ENCODE results near the gene TBC1D1.

TBC1D1 gene

DNA sequence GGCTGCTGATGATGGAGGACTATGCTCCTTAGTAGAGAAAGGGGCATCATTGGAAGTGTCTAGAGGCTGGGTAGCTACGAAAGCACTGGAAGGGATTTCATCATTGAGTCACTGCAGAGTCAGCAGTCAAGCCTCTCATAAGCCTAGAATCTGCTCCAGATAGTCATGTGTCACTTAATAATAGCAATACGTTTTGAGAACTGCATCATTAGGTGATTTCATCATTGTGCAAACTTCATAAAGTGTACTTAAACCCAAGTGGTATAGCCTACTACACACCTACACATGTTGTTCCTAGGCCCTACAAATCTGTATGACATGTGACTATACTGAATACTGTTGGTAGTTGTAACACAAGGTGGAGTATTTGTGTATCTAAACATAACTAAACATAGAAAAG is 234.9 kb downstream of the TBC1D1 start:
- DNase-seq (ENCODE audit: low spot score): no peak

GRCh38 chr4:38128478-38129459 is 237.9 kb downstream of the TBC1D1 start:
- DNase-seq (ENCODE audit: low spot score): no peak

DNA sequence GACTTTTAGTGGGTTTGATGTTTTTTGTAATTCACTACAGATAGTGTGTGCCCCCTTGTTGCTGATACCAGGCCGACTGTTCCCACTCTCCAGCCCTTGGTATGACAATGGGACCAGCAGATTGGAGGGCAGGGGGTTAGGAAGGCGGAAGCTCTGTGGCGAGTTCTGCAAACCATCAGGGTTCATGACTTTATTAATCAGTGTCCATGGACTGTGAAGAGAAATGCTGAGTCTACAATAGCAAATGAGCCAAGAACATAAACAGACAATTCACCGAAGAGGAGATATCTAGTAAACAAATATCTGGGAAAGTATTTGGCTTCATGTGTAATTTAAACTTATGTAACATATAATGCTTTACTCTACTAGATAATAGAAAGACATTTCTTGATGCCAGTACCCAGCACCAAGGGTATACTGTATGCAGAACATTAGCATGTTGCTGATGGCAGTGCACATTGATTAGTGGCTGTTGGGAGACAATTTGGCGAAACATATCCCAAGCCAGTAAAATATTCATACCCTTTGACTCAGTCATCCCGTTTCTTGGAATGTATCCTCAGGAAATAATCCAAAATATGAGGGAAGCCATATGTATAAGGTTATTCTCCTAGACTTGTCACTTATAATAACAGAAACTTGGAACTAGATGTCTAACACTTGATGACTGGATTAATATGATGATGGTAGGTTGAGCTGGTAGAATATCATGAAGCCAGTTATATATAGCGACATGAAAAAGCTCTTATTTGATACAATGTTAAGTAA is 238.8 kb downstream of the TBC1D1 start:
- no peak for DNase-seq (ENCODE audit: low spot score)

GRCh38 chr4:38130884-38131283 is 240.0 kb downstream of the TBC1D1 start:
- DNase-seq (ENCODE audit: low spot score): no peak

- no peak for DNase-seq (ENCODE audit: low spot score)
Observed at GRCh38 chr4:38131371-38132091, 240.6 kb downstream of the TBC1D1 start.

- no peak for DNase-seq (ENCODE audit: low spot score)
Observed at GRCh38 chr4:38132107-38132673, 241.3 kb downstream of the TBC1D1 start.

DNA sequence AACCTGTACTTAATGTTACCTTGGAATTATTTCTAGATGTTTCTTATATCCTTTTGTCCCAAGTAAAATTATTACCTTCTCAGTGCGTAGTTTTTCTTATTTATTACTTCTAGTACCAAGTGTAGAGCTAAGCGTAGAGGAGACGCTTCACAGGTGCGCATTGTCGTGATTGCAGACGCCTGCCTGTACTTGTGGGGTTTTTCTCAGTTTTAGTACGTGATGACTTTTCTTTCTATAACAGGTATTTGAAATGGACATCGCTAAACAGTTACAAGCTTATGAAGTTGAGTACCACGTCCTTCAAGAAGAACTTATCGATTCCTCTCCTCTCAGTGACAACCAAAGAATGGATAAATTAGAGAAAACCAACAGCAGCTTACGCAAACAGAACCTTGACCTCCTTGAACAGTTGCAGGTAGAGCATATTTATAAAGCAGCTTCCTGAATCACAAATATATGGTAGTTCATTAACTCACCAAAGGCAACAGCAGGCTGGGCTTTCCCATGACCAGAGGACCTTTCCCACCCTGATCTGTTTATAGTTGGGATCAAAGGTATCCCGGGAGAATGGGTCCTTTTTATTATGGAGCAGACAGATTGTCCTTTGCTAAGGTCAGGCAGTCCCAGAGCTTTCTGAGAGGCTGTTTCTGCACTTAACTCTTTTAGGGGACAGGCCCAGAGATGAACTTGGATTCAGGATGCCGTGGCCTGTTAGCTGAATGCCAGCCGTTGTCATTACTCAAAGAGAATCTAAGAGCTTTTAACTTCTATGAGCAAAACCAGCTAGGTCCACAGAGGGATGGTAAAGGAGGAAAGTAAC is 242.2 kb downstream of the TBC1D1 start:
- no peak for DNase-seq (ENCODE audit: low spot score)

GRCh38 chr4:38133711-38134480 is 243.0 kb downstream of the TBC1D1 start:
- DNase-seq (ENCODE audit: low spot score): no peak

- DNase-seq (ENCODE audit: low spot score): no peak
Observed at GRCh38 chr4:38135201-38135600, 244.3 kb downstream of the TBC1D1 start.

DNA sequence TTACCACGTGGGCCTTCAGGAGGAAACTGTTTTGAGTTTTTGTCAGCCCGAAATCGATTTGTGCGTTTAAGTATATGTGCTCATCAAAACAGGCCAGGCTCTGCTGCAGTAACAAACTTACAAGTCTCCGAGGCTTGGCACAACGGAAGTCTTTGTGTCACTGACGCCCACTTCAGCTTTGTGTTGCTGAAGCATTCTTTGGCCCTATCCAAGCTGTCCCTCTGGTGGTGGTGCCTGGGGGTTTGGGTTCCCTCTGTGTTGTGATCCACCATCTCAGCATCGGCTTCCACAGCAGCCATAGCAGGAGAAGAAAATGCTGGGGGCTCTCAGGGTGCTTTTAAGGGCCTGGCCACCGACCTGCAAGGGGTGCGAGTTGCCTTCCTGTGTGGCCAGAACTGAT is 245.7 kb downstream of the TBC1D1 start:
- DNase-seq (ENCODE audit: low spot score): no peak

DNA sequence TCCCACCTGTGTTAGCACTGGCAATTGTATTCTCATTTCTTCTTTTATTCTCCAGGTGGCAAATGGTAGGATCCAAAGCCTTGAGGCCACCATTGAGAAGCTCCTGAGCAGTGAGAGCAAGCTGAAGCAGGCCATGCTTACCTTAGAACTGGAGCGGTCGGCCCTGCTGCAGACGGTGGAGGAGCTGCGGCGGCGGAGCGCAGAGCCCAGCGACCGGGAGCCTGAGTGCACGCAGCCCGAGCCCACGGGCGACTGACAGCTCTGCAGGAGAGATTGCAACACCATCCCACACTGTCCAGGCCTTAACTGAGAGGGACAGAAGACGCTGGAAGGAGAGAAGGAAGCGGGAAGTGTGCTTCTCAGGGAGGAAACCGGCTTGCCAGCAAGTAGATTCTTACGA is 246.2 kb downstream of the TBC1D1 start:
- DNase-seq (ENCODE audit: low spot score): no peak

- DNase-seq (ENCODE audit: low spot score): no peak
Observed at GRCh38 chr4:38138363-38138762, 247.5 kb downstream of the TBC1D1 start.

- no peak for DNase-seq (ENCODE audit: low spot score)
Observed at GRCh38 chr4:38139187-38139586, 248.3 kb downstream of the TBC1D1 start.

DNA sequence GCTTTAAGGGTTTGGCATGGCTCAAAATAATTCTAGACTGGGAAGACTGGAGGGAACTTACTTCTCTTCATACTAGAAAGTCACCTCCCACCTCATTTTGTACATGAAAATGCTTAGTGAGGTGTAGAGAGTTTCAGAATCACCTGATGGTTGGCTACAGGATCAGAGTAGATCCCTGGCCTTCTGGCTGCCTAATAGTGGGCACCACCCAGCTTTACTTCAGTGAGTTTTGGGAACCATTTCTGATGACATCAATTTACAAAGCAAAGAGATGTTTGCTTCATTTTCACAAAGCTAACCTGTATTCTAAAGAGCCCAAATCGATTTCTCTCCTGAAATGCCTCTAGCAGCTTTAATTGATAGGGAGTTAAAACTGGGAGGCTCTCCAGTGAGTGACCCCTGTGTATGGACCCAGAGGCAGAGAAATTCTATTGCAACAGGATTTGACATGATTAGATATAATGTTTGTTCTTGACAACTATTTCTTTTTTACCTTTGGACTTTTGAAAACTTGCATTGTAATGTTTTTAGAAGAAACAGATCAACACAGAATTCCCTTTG is 249.8 kb downstream of the TBC1D1 start:
- DNase-seq (ENCODE audit: low spot score): no peak

GRCh38 chr4:38141808-38142500 is 251.1 kb downstream of the TBC1D1 start:
- no peak for DNase-seq (ENCODE audit: low spot score)

GRCh38 chr4:38144031-38144430 is 253.1 kb downstream of the TBC1D1 start:
- no peak for DNase-seq (ENCODE audit: low spot score)

DNA sequence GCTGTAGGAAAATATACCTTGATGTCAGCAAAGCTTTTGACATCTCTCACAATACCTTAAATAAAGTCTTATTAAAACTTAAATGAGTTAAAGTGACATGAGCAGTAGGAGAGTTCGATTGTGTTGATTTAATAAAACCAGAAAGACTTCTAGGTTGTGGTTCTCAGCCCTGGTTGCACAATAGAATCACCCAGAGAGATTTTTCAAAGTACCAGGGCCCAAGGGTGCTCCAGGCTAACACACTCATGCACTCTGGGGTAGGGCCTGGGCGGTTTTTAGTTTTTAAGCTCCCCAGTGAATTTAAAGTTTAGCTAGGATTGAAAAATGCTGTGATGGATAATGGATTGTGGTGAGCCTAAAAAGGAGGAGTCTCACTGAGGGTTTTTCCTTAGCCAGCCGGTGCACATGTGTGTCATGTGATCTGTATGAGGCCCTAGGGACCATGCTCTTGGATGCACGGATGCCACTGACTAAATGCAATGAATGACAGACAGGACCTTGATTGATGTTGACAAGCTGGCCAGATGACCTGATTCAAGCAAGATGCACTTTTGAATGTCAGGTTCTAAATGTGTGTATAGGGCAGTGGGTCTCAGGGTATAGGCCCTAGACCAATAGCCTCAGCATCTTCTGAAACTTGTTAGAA is 254.3 kb downstream of the TBC1D1 start:
- DNase-seq (ENCODE audit: low spot score): no peak

GRCh38 chr4:38145741-38146140 is 254.9 kb downstream of the TBC1D1 start:
- DNase-seq (ENCODE audit: low spot score): no peak

DNA sequence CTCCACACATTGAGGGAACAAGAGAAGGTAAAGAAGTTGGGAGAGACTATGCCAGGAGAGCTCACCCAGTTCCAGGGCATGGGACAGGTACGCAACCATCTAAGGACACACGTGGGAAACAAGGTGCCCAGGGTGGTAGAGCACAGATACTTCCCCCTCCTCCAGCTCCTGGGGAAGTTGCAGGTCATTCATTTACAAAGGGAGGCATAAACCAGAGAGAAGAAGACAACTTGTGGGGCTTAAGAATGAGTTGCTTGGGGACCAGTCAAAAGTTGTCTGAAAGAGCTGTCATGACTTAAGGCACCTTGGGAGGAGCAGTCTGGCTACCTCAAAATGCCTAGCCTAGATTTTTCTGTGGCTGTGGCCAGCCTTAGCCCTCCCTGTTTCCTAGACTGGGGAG is 255.5 kb downstream of the TBC1D1 start:
- no peak for DNase-seq (ENCODE audit: low spot score)
